SK-N-DZ (cell line): ENCODE data around the gene CAMK1. TPM values are rescaled to one million over a fixed set of nuclear protein-coding genes. Genes with fewer than 3 reads are reported as not detected.

ENCODE experiments used
- DNase-seq: peaks from one replicate; pipeline ENCODE4 v3.0.0-alpha.2; 2015; ENCODE audit warnings: low spot score
- polyA plus RNA-seq, 2 experiments: library from polyadenylated mRNA; depleted of rRNA; stranded (reverse); fragments of >200 nt; gene quantifications; 2 replicates each; pipeline ENCODE4 v1.2.3, GENCODE V29; 2014

Gene CAMK1
- 69.5 and 83.7 TPM in 2 replicates for polyA plus RNA-seq (2014; cell fraction: cytosol; rRNA removed)
- 51.1 TPM in 2 replicates for polyA plus RNA-seq (2014; cell fraction: nucleus; rRNA removed)

- peak; percentile 81 for DNase-seq
Measured at GRCh38 chr3:9769426-9770275, at the start of gene CAMK1. Gene CAMK1, minus strand, starts transcription at chr3:9769947. Its CDS starts 2,198 bp downstream, at chr3:9767749.

GRCh38 chr3:9818666-9819335, 49.1 kb upstream of the CAMK1 start:
- DNase-seq: no peak

GRCh38 chr3:9817436-9817835, 47.7 kb upstream of the CAMK1 start:
- DNase-seq: no peak

GRCh38 chr3:9815986-9816385, 46.2 kb upstream of the CAMK1 start:
- no peak for DNase-seq

GRCh38 chr3:9812870-9813483, 43.2 kb upstream of the CAMK1 start:
- DNase-seq: no peak

- DNase-seq: no peak
Measured at GRCh38 chr3:9810846-9811245, 41.1 kb upstream of the CAMK1 start.

GRCh38 chr3:9810433-9810770, 40.7 kb upstream of the CAMK1 start:
- peak; percentile 76 for DNase-seq

GRCh38 chr3:9809615-9810432, 40.1 kb upstream of the CAMK1 start, which contains the start of gene TTLL3:
Gene TTLL3, plus strand, starts transcription at chr3:9810262. Its CDS starts 400 bp downstream, at chr3:9810662.
- peak; percentile 82 for DNase-seq

GRCh38 chr3:9809239-9809614, 39.5 kb upstream of the CAMK1 start:
- peak; percentile 35 for DNase-seq

GRCh38 chr3:9808345-9809037, 38.7 kb upstream of the CAMK1 start:
- peak; percentile 69 for DNase-seq

- no peak for DNase-seq
Measured at GRCh38 chr3:9807981-9808344, 38.2 kb upstream of the CAMK1 start.

- DNase-seq: no peak
Measured at GRCh38 chr3:9806688-9807589, 37.2 kb upstream of the CAMK1 start.

GRCh38 chr3:9806137-9806536, 36.4 kb upstream of the CAMK1 start:
- DNase-seq: no peak

GRCh38 chr3:9804996-9805395, 35.2 kb upstream of the CAMK1 start:
- DNase-seq: no peak

GRCh38 chr3:9803494-9803893, 33.7 kb upstream of the CAMK1 start:
- DNase-seq: no peak

GRCh38 chr3:9800529-9800928, 30.8 kb upstream of the CAMK1 start:
- DNase-seq: no peak

GRCh38 chr3:9797196-9797945, 27.6 kb upstream of the CAMK1 start:
- DNase-seq: no peak

- no peak for DNase-seq
Measured at GRCh38 chr3:9795207-9795606, 25.5 kb upstream of the CAMK1 start.

GRCh38 chr3:9794400-9794799, 24.7 kb upstream of the CAMK1 start:
- no peak for DNase-seq
